SU-DHL-6 (cell line): ENCODE data around the gene GPAT3.

Experiments
- EZH2phosphoT487 ChIP-seq: fragments of 200-600 bp; sonication (generic), shearing (Covaris generic); conservative IDR thresholded peaks from 2 replicates; pipeline ENCODE4 v1.6.1; 2018; ENCODE audit warnings: mild to moderate bottlenecking, antibody characterized with exemption, low read length, moderate library complexity, mixed read lengths
- TF ChIP-seq, protein P1 (sequence below): fragments of 200-600 bp; sonication (generic); IDR thresholded peaks from one replicate; pipeline ENCODE4 v1.5.1; 2017; ENCODE audit warnings: antibody characterized with exemption, mild to moderate bottlenecking, low read length, moderate library complexity; ENCODE audit not compliant: insufficient read depth, poor library complexity, severe bottlenecking

DNA sequence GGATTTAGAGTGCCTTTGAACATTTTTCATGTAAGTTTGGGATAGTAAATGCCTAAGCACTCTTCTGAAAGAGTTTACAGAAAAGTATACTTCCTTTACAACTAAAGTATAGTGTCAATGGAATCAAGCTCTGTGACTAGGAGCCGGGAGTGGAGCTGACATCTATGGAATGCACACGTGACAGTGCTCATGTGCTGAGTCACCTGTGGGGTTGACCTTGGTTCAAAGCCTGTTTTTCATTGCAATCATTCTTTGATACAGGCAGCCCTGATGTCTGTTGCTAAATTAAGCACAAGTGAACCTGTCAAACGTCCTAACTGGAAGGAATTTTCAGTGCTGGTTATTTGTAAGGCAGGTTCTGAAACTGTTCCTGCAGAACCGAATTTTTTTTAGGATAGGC lies 82.5 kb downstream of the GPAT3 start:
- TF ChIP-seq, protein P1, sequence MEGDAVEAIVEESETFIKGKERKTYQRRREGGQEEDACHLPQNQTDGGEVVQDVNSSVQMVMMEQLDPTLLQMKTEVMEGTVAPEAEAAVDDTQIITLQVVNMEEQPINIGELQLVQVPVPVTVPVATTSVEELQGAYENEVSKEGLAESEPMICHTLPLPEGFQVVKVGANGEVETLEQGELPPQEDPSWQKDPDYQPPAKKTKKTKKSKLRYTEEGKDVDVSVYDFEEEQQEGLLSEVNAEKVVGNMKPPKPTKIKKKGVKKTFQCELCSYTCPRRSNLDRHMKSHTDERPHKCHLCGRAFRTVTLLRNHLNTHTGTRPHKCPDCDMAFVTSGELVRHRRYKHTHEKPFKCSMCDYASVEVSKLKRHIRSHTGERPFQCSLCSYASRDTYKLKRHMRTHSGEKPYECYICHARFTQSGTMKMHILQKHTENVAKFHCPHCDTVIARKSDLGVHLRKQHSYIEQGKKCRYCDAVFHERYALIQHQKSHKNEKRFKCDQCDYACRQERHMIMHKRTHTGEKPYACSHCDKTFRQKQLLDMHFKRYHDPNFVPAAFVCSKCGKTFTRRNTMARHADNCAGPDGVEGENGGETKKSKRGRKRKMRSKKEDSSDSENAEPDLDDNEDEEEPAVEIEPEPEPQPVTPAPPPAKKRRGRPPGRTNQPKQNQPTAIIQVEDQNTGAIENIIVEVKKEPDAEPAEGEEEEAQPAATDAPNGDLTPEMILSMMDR: no peak
- no peak for TF ChIP-seq EZH2phosphoT487
